HG03460 (cell line): ENCODE measurements around the gene CAMTA1.
"Not testable (repeated sequence)": the region's sequence is repeated elsewhere in the genome, so short reads cannot be mapped to it uniquely, and the experiment has no call there.

Experiments used
- ATAC-seq: cut with Tn5 transposase; IDR thresholded peaks from one replicate; pipeline ENCODE4 v1.9.1; 2021; ENCODE audit not compliant: unreplicated experiment

Gene CAMTA1

GRCh38 chr1:7389906-7390603 is 604.8 kb downstream of the CAMTA1 start:
- no peak for ATAC-seq

- no peak for ATAC-seq
Measured at GRCh38 chr1:7390604-7391000, 605.3 kb downstream of the CAMTA1 start.

- ATAC-seq, result no peak
Measured at GRCh38 chr1:7393136-7393535, 607.9 kb downstream of the CAMTA1 start.

- no peak for ATAC-seq
Measured at GRCh38 chr1:7395251-7395650, 610.0 kb downstream of the CAMTA1 start.

GRCh38 chr1:7398982-7399381 is 613.7 kb downstream of the CAMTA1 start:
- ATAC-seq, result no peak

GRCh38 chr1:7399514-7400125 is 614.4 kb downstream of the CAMTA1 start:
- no peak for ATAC-seq

GRCh38 chr1:7400566-7400965 is 615.3 kb downstream of the CAMTA1 start:
- no peak for ATAC-seq

- ATAC-seq, result no peak
Measured at GRCh38 chr1:7401814-7402547, 616.7 kb downstream of the CAMTA1 start.

- no peak for ATAC-seq
Measured at GRCh38 chr1:7402548-7402850, 617.2 kb downstream of the CAMTA1 start.

- no peak for ATAC-seq
Measured at GRCh38 chr1:7403265-7404045, 618.2 kb downstream of the CAMTA1 start.

GRCh38 chr1:7404046-7404742 is 618.9 kb downstream of the CAMTA1 start:
- no peak for ATAC-seq

- ATAC-seq, result no peak
Measured at GRCh38 chr1:7405844-7406500, 620.7 kb downstream of the CAMTA1 start.

GRCh38 chr1:7406641-7407543 is 621.6 kb downstream of the CAMTA1 start:
- no peak for ATAC-seq

GRCh38 chr1:7407544-7407895 is 622.3 kb downstream of the CAMTA1 start:
- no peak for ATAC-seq

GRCh38 chr1:7407980-7408770 is 622.9 kb downstream of the CAMTA1 start:
- ATAC-seq, result no peak

GRCh38 chr1:7408771-7409150 is 623.5 kb downstream of the CAMTA1 start:
- ATAC-seq, result no peak

- no peak for ATAC-seq
Measured at GRCh38 chr1:7409278-7409677, 624.0 kb downstream of the CAMTA1 start.

GRCh38 chr1:7410156-7410555 is 624.9 kb downstream of the CAMTA1 start:
- no peak for ATAC-seq

GRCh38 chr1:7417618-7418017 is 632.4 kb downstream of the CAMTA1 start:
- not testable (repeated sequence) for ATAC-seq
